ENCODE data around the gene PDZD2. TPM values are rescaled to one million over a fixed set of nuclear protein-coding genes. Genes with fewer than 3 reads are reported as not detected.
"Not testable (repeated sequence)": the region's sequence is repeated elsewhere in the genome, so short reads cannot be mapped to it uniquely, and the experiment has no call there.

Gene PDZD2
- total and polyA plus RNA-seq, 2 experiments from 2014 or later = 0.21 TPM; not detected in 1

- in situ Hi-C loops (cut with MboI) = no loop called here
- WGBS, 2 experiments (ENCODE audit: low coverage in 1 of 2, low lambda C conversion rate in 2 of 2, missing lambda C conversion rate in 2 of 2) = 50 to 51% methylated on average over 9 of the region's 9 CpGs
- Histone ChIP-seq H2AFZ (no peak overlapping the region), H3K27ac (no peak overlapping the region), H4K20me1 (ENCODE audit: insufficient read depth) (no peaks in the 10 kb centered on the region), H3K9ac (no peak overlapping the region), H3K27me3 (replicated peaks; ENCODE audit: insufficient read depth) (peaks cover 43% of the 10 kb centered on the region), H3K4me2 (ENCODE audit: unreplicated experiment) (no peak overlapping the region), H3F3A (ENCODE audit: insufficient read depth) (no peaks in the 10 kb centered on the region), H3K4me1 (ENCODE audit: insufficient read depth) (no peaks in the 10 kb centered on the region), H3K4me3 (no peak overlapping the region), H3K79me2 (ENCODE audit: insufficient read depth) (no peaks in the 10 kb centered on the region), H3K9me3 (ENCODE audit: low read depth) (no peaks in the 10 kb centered on the region), H3K36me3 (ENCODE audit: low read depth) (no peaks in the 10 kb centered on the region), H3K9me2 (ENCODE audit: insufficient read depth) (no peaks in the 10 kb centered on the region)
- no peak for DNase-seq
- TF ChIP-seq EZH2phosphoT487 (IDR thresholded peaks at IDR 0.05; ENCODE audit: insufficient read depth, low read depth) = no peak
- TF ChIP-seq EZH2 (IDR thresholded peaks at IDR 0.05; ENCODE audit: insufficient read depth, poor library complexity, severe bottlenecking) = no peak
Measured at GRCh38 chr5:31768784-31769183, 129.9 kb downstream of the PDZD2 start.

- no peaks in the 10 kb centered on the region for H3K4me1 ChIP-seq (ENCODE audit: insufficient read depth)
- in situ Hi-C loops (cut with MboI) = no loop called here
- H3K9me3 ChIP-seq (ENCODE audit: low read depth) = no peaks in the 10 kb centered on the region
- no peak overlapping the region for H3K9ac ChIP-seq
- H3K36me3 ChIP-seq (ENCODE audit: low read depth) = no peaks in the 10 kb centered on the region
- no peak overlapping the region for H3K4me2 ChIP-seq (ENCODE audit: unreplicated experiment)
- H3K79me2 ChIP-seq (ENCODE audit: insufficient read depth) = no peaks in the 10 kb centered on the region
- DNase-seq = no peak
- H3K27ac ChIP-seq = no peak overlapping the region
- H3K4me3 ChIP-seq = no peak overlapping the region
- no peak overlapping the region for H2AFZ ChIP-seq
- H3K9me2 ChIP-seq (ENCODE audit: insufficient read depth) = no peaks in the 10 kb centered on the region
- 12 to 15% methylated on average over 3 of the region's 3 CpGs for WGBS, 2 experiments (ENCODE audit: low coverage in 1 of 2, low lambda C conversion rate in 2 of 2, missing lambda C conversion rate in 2 of 2)
- no peaks in the 10 kb centered on the region for H3F3A ChIP-seq (ENCODE audit: insufficient read depth)
- H4K20me1 ChIP-seq (ENCODE audit: insufficient read depth) = no peaks in the 10 kb centered on the region
- peaks cover 45% of the 10 kb centered on the region for H3K27me3 ChIP-seq (replicated peaks; ENCODE audit: insufficient read depth)
- no peak for TF ChIP-seq EZH2phosphoT487 (IDR thresholded peaks at IDR 0.05; ENCODE audit: insufficient read depth, low read depth)
Measured at GRCh38 chr5:31769530-31769929, 130.6 kb downstream of the PDZD2 start.

- peaks cover 45% of the 10 kb centered on the region for H3K27me3 ChIP-seq (replicated peaks; ENCODE audit: insufficient read depth)
- no peaks in the 10 kb centered on the region for H3K9me2 ChIP-seq (ENCODE audit: insufficient read depth)
- no peak overlapping the region for H3K9ac ChIP-seq
- H3K27ac ChIP-seq = no peak overlapping the region
- no peaks in the 10 kb centered on the region for H3K4me1 ChIP-seq (ENCODE audit: insufficient read depth)
- no peak overlapping the region for H3K4me3 ChIP-seq
- no peak overlapping the region for H3K4me2 ChIP-seq (ENCODE audit: unreplicated experiment)
- H3K79me2 ChIP-seq (ENCODE audit: insufficient read depth) = no peaks in the 10 kb centered on the region
- DNase-seq = no peak
- no peak overlapping the region for H2AFZ ChIP-seq
- WGBS, 2 experiments (ENCODE audit: low coverage in 1 of 2, low lambda C conversion rate in 2 of 2, missing lambda C conversion rate in 2 of 2) = 18 to 20% methylated on average over 7 of the region's 7 CpGs
- H3F3A ChIP-seq (ENCODE audit: insufficient read depth) = no peaks in the 10 kb centered on the region
- no peaks in the 10 kb centered on the region for H4K20me1 ChIP-seq (ENCODE audit: insufficient read depth)
- no peaks in the 10 kb centered on the region for H3K9me3 ChIP-seq (ENCODE audit: low read depth)
- TF ChIP-seq EZH2phosphoT487 (IDR thresholded peaks at IDR 0.05; ENCODE audit: insufficient read depth, low read depth) = no peak
- TF ChIP-seq EZH2 (IDR thresholded peaks at IDR 0.05; ENCODE audit: insufficient read depth, poor library complexity, severe bottlenecking) = no peak
- in situ Hi-C loops (cut with MboI) = no loop called here
- H3K36me3 ChIP-seq (ENCODE audit: low read depth) = no peaks in the 10 kb centered on the region
Measured at GRCh38 chr5:31770132-31770720, 131.3 kb downstream of the PDZD2 start.

GRCh38 chr5:31770998-31771397 lies 132.1 kb downstream of the PDZD2 start:
- 17 to 27% methylated on average over 1 of the region's 1 CpG for WGBS, 2 experiments (ENCODE audit: low coverage in 1 of 2, low lambda C conversion rate in 2 of 2, missing lambda C conversion rate in 2 of 2)
- H3K79me2 ChIP-seq (ENCODE audit: insufficient read depth) = no peaks in the 10 kb centered on the region
- TF ChIP-seq EZH2phosphoT487 (IDR thresholded peaks at IDR 0.05; ENCODE audit: insufficient read depth, low read depth) (no peak), EZH2 (IDR thresholded peaks at IDR 0.05; ENCODE audit: insufficient read depth, poor library complexity, severe bottlenecking) (no peak)
- no peaks in the 10 kb centered on the region for H3F3A ChIP-seq (ENCODE audit: insufficient read depth)
- H3K27ac ChIP-seq = no peak overlapping the region
- peaks cover 45% of the 10 kb centered on the region for H3K27me3 ChIP-seq (replicated peaks; ENCODE audit: insufficient read depth)
- DNase-seq = no peak
- in situ Hi-C loops (cut with MboI) = no loop called here
- no peak overlapping the region for H3K4me2 ChIP-seq (ENCODE audit: unreplicated experiment)
- H3K9me3 ChIP-seq (ENCODE audit: low read depth) = no peaks in the 10 kb centered on the region
- H3K9ac ChIP-seq = no peak overlapping the region
- H3K9me2 ChIP-seq (ENCODE audit: insufficient read depth) = no peaks in the 10 kb centered on the region
- H3K4me1 ChIP-seq (ENCODE audit: insufficient read depth) = no peaks in the 10 kb centered on the region
- H3K4me3 ChIP-seq = no peak overlapping the region
- no peak overlapping the region for H2AFZ ChIP-seq
- no peaks in the 10 kb centered on the region for H3K36me3 ChIP-seq (ENCODE audit: low read depth)
- no peaks in the 10 kb centered on the region for H4K20me1 ChIP-seq (ENCODE audit: insufficient read depth)

- in situ Hi-C loops (cut with MboI) = no loop called here
- TF ChIP-seq EZH2phosphoT487 (IDR thresholded peaks at IDR 0.05; ENCODE audit: insufficient read depth, low read depth) (no peak), EZH2 (IDR thresholded peaks at IDR 0.05; ENCODE audit: insufficient read depth, poor library complexity, severe bottlenecking) (no peak)
- 29 to 31% methylated on average over 2 of the region's 2 CpGs for WGBS, 2 experiments (ENCODE audit: low coverage in 1 of 2, low lambda C conversion rate in 2 of 2, missing lambda C conversion rate in 2 of 2)
- H3K9me2 ChIP-seq (ENCODE audit: insufficient read depth) = no peaks in the 10 kb centered on the region
- H3K9me3 ChIP-seq (ENCODE audit: low read depth) = no peaks in the 10 kb centered on the region
- H3K4me2 ChIP-seq (ENCODE audit: unreplicated experiment) = no peak overlapping the region
- H3K27me3 ChIP-seq (replicated peaks; ENCODE audit: insufficient read depth) = peaks cover 45% of the 10 kb centered on the region
- DNase-seq = no peak
- no peaks in the 10 kb centered on the region for H3K36me3 ChIP-seq (ENCODE audit: low read depth)
- H3K4me1 ChIP-seq (ENCODE audit: insufficient read depth) = no peaks in the 10 kb centered on the region
- no peak overlapping the region for H3K4me3 ChIP-seq
- H3K27ac ChIP-seq = no peak overlapping the region
- H3K79me2 ChIP-seq (ENCODE audit: insufficient read depth) = no peaks in the 10 kb centered on the region
- no peaks in the 10 kb centered on the region for H4K20me1 ChIP-seq (ENCODE audit: insufficient read depth)
- H3K9ac ChIP-seq = no peak overlapping the region
- H3F3A ChIP-seq (ENCODE audit: insufficient read depth) = no peaks in the 10 kb centered on the region
- no peak overlapping the region for H2AFZ ChIP-seq
Measured at GRCh38 chr5:31771500-31771899, 132.6 kb downstream of the PDZD2 start.

GRCh38 chr5:31776294-31776693 lies 137.4 kb downstream of the PDZD2 start:
- 49 to 52% methylated on average over 6 of the region's 6 CpGs for WGBS, 2 experiments (ENCODE audit: low coverage in 1 of 2, low lambda C conversion rate in 2 of 2, missing lambda C conversion rate in 2 of 2)
- H3K9ac ChIP-seq; H3F3A ChIP-seq (ENCODE audit: insufficient read depth); H3K9me3 ChIP-seq (ENCODE audit: low read depth); DNase-seq; H3K36me3 ChIP-seq (ENCODE audit: low read depth); H3K4me2 ChIP-seq (ENCODE audit: unreplicated experiment); H3K4me1 ChIP-seq (ENCODE audit: insufficient read depth); H2AFZ ChIP-seq; H4K20me1 ChIP-seq (ENCODE audit: insufficient read depth); H3K4me3 ChIP-seq; H3K79me2 ChIP-seq (ENCODE audit: insufficient read depth); H3K9me2 ChIP-seq (ENCODE audit: insufficient read depth); in situ Hi-C loops (cut with MboI); H3K27ac ChIP-seq: not testable (repeated sequence)
- peaks cover 18% of the 10 kb centered on the region for H3K27me3 ChIP-seq (replicated peaks; ENCODE audit: insufficient read depth)
